Activated CD4-positive, alpha-beta T cell treated with anti-CD3 and anti-CD28 coated beads for 48 hours (primary cell): ENCODE measurements around the gene LAMB4.

Source experiments
- DNase-seq: peaks from one replicate; pipeline ENCODE4 v3.0.0-alpha.2; 2020

The LAMB4 gene

DNA sequence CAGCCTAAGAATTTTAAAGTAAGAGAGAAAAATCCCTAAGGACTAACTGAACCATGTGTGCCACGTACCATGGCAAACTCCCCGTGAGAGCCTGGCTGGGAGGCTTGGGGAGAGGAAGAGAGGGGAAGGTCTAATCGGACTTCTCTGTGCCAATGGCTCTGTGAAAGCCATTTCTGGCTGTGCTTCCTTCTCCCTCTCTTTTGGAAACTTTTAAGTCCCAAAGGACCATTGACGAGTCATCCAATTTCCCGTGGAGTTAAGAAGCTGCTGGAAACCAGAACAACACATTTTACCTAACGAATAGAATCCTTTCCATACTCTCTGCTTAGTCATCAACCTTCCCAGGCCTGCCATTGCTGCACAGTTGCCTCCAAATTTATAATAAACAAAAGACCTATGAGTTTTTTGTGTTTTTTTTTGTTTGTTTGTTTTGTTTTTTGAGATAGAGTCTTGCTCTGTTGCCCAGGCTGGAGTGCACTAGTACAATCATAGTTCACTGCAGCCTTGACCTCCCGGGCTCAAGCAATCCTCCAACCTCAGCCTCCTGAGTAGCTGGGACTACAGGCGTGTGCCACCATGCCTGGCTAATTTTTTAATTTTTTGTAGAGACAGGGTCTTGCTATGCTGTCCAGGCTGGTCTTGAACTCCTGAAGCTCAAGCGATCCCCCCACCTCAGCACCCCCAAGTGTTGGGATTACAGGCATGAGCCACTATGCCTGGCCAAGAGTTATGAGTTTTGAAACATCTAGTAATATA is 140.4 kb downstream of the LAMB4 start:
- DNase-seq: no peak

DNA sequence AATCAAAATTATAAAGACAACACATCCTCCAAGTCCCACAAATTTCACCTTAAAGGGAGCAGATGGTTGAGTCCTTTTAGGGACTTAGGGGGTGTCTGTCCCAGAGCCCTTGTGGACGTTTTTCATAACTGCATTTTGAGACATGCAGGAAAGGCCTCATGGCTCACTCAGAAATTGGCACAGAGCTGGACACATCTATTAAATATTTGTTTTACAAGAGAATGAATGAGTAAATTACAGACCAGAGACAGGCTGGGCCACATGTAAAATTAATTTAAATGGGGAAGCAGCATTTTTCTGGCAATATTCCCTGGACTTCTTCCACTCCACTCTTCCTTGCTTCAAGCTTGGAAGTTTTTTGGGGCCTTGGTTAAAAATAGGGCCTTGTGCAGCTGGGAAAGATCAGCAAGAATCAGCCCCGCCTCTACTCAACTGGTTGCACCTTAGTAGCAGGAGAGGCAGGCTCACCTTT is 147.2 kb downstream of the LAMB4 start:
- no peak for DNase-seq

DNA sequence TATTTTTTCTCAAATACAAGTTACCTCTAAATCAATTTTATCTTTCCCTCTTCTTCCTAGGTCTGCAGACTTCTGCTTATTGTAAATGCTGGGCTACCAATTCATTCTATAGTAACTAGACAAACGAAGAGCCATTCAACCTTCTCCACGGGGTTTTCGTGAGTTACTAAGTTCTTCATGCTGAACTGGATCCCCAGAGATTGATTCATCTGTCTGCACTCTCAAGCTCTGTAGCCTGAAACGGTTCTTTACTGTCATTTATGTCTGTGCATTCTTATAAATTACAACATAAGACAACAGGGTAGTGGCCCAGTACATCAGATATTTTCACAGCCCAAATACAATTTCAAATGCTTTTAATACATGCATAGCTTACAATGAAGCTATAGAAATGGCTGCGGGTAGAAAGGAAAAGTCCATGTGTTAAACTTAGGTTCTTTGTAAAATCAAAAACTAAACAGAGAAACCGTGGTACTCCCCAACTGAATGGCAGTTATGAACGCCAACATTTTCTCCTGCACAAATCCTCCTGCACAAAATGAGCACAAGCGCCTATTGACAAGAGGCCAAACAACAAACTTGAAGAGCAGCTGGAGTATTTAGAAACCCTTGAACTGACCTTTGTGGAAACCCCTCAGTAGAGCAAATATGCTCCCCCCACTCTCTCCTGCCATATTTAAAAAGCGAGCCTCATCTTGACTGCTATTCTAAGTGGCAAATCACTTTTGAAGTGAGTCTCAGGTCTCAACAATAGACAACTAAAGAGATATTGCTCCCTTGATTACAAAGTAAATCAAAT is 147.9 kb downstream of the LAMB4 start:
- no peak for DNase-seq

DNA sequence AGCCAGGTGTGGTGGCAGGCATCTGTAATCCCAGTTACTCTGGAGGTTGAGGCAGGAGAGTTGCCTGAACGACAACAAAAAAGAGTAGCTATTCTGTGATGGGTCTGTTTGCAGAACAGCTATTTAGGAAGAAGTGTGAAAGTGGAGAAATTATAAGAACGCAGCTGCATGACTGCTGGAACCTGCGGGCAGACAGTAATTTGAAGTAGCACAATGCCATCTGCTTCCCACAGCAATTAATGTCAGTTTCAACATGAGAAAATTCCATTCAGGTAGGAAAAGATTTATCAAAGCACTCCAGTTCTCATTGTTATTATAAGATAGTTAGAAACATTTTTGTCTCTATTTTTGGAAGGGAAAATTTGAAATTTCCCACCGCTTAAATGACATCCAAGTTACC is 148.7 kb downstream of the LAMB4 start:
- no peak for DNase-seq

DNA sequence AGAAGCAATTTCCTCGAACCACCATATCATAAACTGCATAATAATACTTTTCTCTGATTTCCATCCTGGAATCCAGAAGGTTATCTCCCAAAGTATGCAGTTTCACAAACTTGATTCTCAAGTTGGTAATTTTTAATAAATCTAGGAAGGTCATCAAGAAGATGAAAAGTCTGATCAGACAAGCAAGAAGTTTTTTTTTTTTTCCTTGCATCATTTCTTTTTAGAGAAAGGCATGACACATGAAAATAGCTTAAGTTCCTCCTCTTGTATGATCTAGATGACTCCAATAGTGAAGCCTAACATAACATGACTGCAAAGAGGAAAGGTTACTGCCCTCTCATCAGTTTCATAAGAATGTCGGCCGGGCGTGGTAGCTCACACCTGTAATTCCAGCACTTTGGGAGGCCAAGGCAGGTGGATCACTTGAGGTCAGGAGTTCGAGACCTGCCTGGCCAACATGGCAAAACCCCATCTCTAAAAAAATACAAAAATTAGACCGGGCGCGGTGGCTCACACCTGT is 149.4 kb downstream of the LAMB4 start:
- no peak for DNase-seq

DNA sequence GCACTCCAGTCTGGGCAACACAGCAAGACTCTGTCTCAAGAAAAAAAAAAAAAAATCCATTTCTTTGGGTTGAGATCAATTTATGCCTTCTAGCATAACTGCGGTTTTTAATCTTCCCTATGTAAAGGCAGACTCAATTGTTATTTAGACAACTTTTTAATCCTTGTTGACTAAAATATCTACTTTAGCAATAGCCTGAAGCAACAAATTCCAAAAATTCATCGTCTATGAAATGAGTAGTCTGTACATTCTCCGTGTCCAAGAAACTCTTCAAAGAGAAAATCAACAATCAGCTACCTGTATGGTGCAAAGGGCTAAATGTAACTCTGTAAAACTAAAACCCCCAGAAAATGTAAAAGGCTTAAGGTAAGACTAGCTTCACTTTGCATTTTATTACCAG is 150.0 kb downstream of the LAMB4 start:
- DNase-seq: no peak

DNA sequence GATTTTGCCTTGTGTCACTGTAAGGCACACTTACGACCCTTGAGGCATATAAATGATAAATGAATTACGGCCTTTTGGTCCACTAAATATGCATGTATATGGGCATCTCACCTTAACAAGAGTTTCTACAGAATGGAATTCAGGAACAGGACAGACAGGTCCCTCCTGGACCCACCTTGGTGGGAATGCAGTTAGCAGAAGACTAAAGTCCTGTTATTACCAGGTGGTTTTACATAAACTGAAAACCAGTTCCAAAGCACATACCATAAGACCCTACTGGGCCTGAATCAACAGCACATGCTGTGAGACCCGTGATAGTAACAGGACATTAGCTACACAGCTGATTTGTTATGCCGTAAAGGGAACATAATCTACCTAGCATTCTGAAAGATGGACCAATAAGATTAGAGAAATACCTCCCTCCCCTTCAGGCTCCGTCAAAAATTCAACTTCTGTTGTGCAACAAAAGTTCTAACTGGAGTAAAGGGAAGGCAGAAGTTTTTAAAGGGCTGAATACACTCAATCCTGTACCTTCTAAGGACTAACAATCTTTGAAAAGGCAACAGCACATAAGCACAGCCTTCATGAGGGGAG is 151.2 kb downstream of the LAMB4 start:
- no peak for DNase-seq

DNA sequence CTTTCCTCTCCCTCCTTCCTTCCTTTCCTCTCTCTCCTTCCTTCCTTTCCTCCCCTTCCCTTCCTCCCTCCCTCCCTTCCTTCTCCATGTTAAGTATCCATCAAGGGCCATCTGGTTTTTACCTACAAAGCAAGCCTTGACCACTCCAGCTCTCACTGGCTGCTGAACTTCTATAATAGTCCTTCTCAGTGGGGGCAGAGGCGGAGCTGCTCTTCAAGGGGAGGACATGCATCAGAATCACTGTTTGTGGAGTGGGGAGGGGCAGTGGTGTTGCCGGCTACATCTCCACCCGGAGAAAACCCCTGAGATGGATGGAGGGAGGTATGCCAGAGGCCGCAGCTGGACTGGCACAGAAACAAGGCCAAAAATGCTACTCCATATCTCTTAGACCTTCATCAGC is 153.1 kb downstream of the LAMB4 start:
- no peak for DNase-seq

DNA sequence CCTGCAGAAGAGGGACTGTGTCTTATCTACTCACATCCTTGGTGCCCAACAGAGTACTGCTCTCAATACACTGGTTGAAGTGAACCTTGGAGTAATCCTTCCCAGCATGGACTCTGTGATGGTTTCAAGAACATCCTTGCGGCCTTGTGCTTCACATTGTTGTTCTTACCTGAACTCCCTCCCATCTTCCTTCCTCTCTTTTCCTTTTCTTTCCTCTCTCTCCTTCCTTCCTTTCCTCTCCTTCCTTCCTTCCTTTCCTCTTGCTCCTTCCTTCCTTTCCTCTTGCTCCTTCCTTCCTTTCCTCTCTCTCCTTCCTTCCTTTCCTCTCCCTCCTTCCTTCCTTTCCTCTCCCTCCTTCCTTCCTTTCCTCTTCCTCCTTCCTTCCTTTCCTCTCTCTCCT is 153.5 kb downstream of the LAMB4 start:
- DNase-seq: no peak

DNA sequence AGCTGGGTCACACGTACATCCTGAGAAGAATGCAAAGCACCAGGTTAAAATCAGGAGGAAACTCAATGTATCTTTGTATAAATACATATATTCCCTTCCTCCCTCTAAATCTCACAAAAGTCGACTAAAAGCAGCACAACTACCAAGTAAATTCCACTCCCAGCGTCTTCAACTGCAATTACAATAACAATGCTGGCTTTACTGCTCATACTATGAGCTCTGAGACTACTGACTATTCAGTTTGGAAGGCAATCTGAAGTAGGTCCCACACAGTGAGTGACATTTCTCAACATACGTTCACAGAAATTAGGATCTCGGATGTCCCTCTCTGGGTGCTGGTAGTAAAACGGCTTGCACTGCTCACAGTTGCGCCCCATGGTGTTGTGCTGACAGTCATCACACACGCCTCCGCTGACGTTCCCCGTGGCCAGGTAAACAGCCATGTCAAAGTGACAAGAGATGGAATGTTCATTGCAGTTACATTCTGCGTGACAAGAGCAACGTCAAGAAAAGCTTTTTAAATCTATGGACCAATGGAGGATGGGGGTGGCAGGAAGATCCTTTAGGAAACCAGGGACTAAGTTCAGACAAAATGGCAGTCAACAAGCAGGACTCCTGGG is 154.7 kb downstream of the LAMB4 start:
- no peak for DNase-seq

DNA sequence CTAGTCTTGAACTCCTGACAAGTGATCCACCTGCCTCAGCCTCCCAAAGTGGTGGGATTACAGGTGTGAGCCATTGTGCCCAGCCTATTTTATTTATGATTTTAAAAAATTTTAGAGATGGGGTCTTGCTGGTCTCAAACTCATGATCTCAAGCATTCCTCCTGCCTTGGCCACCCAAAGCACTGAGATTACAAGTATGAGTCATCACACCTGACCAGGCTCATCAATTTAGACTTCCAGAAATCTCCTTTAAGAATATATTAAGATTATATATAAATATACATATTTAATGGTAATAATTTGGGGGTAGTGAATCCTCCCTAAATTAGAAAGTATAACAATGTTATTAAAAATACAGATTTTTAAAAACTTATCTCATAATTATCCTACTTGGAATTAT is 156.3 kb downstream of the LAMB4 start:
- no peak for DNase-seq
